HG03103 (cell line): ENCODE results near the gene ADAM19.

Source experiments
- ATAC-seq: cut with Tn5 transposase; IDR thresholded peaks from one replicate; pipeline ENCODE4 v1.9.1; 2021; ENCODE audit warnings: low read depth; ENCODE audit not compliant: unreplicated experiment

ADAM19 gene

GRCh38 chr5:157563929-157564716, 11.5 kb downstream of the ADAM19 start:
- no peak for ATAC-seq

GRCh38 chr5:157563373-157563928, 12.1 kb downstream of the ADAM19 start:
- no peak for ATAC-seq

GRCh38 chr5:157562111-157562581, 13.4 kb downstream of the ADAM19 start:
- ATAC-seq, result no peak

- no peak for ATAC-seq
These were observed 14.5 kb downstream of the ADAM19 start for GRCh38 chr5:157561110-157561509.

GRCh38 chr5:157559301-157559700, 16.3 kb downstream of the ADAM19 start:
- ATAC-seq, result no peak

GRCh38 chr5:157558681-157559080, 16.9 kb downstream of the ADAM19 start:
- no peak for ATAC-seq

GRCh38 chr5:157558041-157558595, 17.5 kb downstream of the ADAM19 start:
- ATAC-seq, result no peak

- ATAC-seq, result no peak
These were observed 18.8 kb downstream of the ADAM19 start for GRCh38 chr5:157556615-157557418.

GRCh38 chr5:157555037-157555640, 20.4 kb downstream of the ADAM19 start:
- ATAC-seq, result no peak

GRCh38 chr5:157554179-157555036, 21.2 kb downstream of the ADAM19 start:
- no peak for ATAC-seq

- ATAC-seq, result no peak
These were observed 22.9 kb downstream of the ADAM19 start for GRCh38 chr5:157552650-157553049.

- ATAC-seq, result no peak
These were observed 24.9 kb downstream of the ADAM19 start for GRCh38 chr5:157550663-157551062.

GRCh38 chr5:157549954-157550549, 25.5 kb downstream of the ADAM19 start:
- no peak for ATAC-seq

GRCh38 chr5:157549283-157549629, 26.3 kb downstream of the ADAM19 start:
- no peak for ATAC-seq

- no peak for ATAC-seq
These were observed 26.9 kb downstream of the ADAM19 start for GRCh38 chr5:157548513-157549282.

GRCh38 chr5:157547941-157548512, 27.5 kb downstream of the ADAM19 start:
- ATAC-seq, result no peak

GRCh38 chr5:157546456-157547100, 29.0 kb downstream of the ADAM19 start:
- no peak for ATAC-seq
